COLO829 (cell line): ENCODE data around the gene TSPAN17.

Experiments used
- DNase-seq: peaks from one replicate; pipeline ENCODE4 v3.0.0; 2012; ENCODE audit warnings: low spot score

The TSPAN17 gene

GRCh38 chr5:176642675-176643490 is 4.4 kb upstream of the TSPAN17 start:
- DNase-seq = no peak

- no peak for DNase-seq
Measured at GRCh38 chr5:176643491-176644219, 3.6 kb upstream of the TSPAN17 start.

GRCh38 chr5:176644294-176644693 is 3.0 kb upstream of the TSPAN17 start:
- DNase-seq = no peak

GRCh38 chr5:176644878-176645670 is 2.2 kb upstream of the TSPAN17 start:
- no peak for DNase-seq

GRCh38 chr5:176646049-176646706 is 1.1 kb upstream of the TSPAN17 start:
- no peak for DNase-seq

GRCh38 chr5:176646707-176647029 is 616 bp upstream of the TSPAN17 start:
- DNase-seq = no peak

- DNase-seq = no peak
Measured at GRCh38 chr5:176647843-176648473, 674 bp downstream of the TSPAN17 start.

- DNase-seq = no peak
Measured at GRCh38 chr5:176648474-176649194, 1.4 kb downstream of the TSPAN17 start.

GRCh38 chr5:176650354-176650884 is 3.1 kb downstream of the TSPAN17 start:
- DNase-seq = no peak

- DNase-seq = no peak
Measured at GRCh38 chr5:176651472-176651980, 4.2 kb downstream of the TSPAN17 start.

- DNase-seq = no peak
Measured at GRCh38 chr5:176652136-176652535, 4.9 kb downstream of the TSPAN17 start.

GRCh38 chr5:176653401-176654385 is 6.4 kb downstream of the TSPAN17 start:
- no peak for DNase-seq

GRCh38 chr5:176654856-176655255 is 7.6 kb downstream of the TSPAN17 start:
- DNase-seq = no peak

- no peak for DNase-seq
Measured at GRCh38 chr5:176656467-176656990, 9.2 kb downstream of the TSPAN17 start.

GRCh38 chr5:176658007-176658599 is 10.8 kb downstream of the TSPAN17 start:
- peak; percentile 27 for DNase-seq

GRCh38 chr5:176658817-176659511 is 11.7 kb downstream of the TSPAN17 start:
- no peak for DNase-seq

- no peak for DNase-seq
Measured at GRCh38 chr5:176659512-176659839, 12.2 kb downstream of the TSPAN17 start.

- DNase-seq = no peak
Measured at GRCh38 chr5:176659860-176660461, 12.7 kb downstream of the TSPAN17 start.
